OCI-LY1 (cell line): Measurements from ENCODE around the gene SLC29A2.

Experiments used
- H2AFZ ChIP-seq: fragments of 200-600 bp; sonication (generic), shearing (Covaris generic); 2 replicates; pipeline ENCODE4 v1.6.0; 2014; ENCODE audit warnings: antibody characterized with exemption, mild to moderate bottlenecking, low read length
- H3F3A ChIP-seq: fragments of 200-600 bp; sonication (generic), shearing (Covaris generic); 2 replicates; pipeline ENCODE4 v1.6.0; 2014; ENCODE audit warnings: mild to moderate bottlenecking, antibody characterized with exemption, low read length, moderate library complexity; ENCODE audit not compliant: insufficient read depth
- H3K27ac ChIP-seq: fragments of 200-600 bp; sonication (generic); 2 replicates; pipeline ENCODE4 v1.5.1; 2014; ENCODE audit warnings: low read length, mixed run types, mild to moderate bottlenecking, low read depth; ENCODE audit not compliant: poor library complexity, severe bottlenecking
- H3K27me3 ChIP-seq: fragments of 200-600 bp; sonication (generic); 2 replicates; pipeline ENCODE4 v1.6.0; 2014; ENCODE audit warnings: antibody characterized with exemption, mild to moderate bottlenecking, low read length, moderate library complexity; ENCODE audit not compliant: insufficient read depth
- H3K36me3 ChIP-seq: fragments of 200-600 bp; sonication (generic); 2 replicates; pipeline ENCODE4 v1.6.1; 2014; ENCODE audit warnings: mild to moderate bottlenecking, antibody characterized with exemption, low read length, moderate library complexity, mixed read lengths; ENCODE audit not compliant: insufficient read depth
- H3K4me1 ChIP-seq: fragments of 200-600 bp; sonication (generic); 2 replicates; pipeline ENCODE4 v1.5.1; 2014; ENCODE audit warnings: mild to moderate bottlenecking, low read length, moderate library complexity; ENCODE audit not compliant: insufficient read depth, severe bottlenecking
- H3K4me2 ChIP-seq: fragments of 200-600 bp; sonication (generic), shearing (Covaris generic); 2 replicates; pipeline ENCODE4 v1.6.1; 2014; ENCODE audit warnings: low read length
- H3K4me3 ChIP-seq: fragments of 200-600 bp; sonication (generic); 2 replicates; pipeline ENCODE4 v1.5.1; 2014; ENCODE audit warnings: low read length, low read depth, mild to moderate bottlenecking, mixed read lengths; ENCODE audit not compliant: poor library complexity, severe bottlenecking
- H3K79me2 ChIP-seq: fragments of 200-600 bp; shearing (Covaris generic); 2 replicates; pipeline ENCODE4 v1.6.1; 2016; ENCODE audit warnings: mixed run types, low read length, mixed read lengths; ENCODE audit not compliant: insufficient read depth
- H3K9ac ChIP-seq: fragments of 200-600 bp; sonication (generic), shearing (Covaris generic); 2 replicates; pipeline ENCODE4 v1.6.1; 2014; ENCODE audit warnings: mild to moderate bottlenecking, low read length, mixed read lengths
- H3K9me2 ChIP-seq: fragments of 200-600 bp; sonication (generic), shearing (Covaris generic); 2 replicates; pipeline ENCODE4 v1.6.1; 2014; ENCODE audit warnings: low read depth, mild to moderate bottlenecking, low read length, mixed read lengths
- H3K9me3 ChIP-seq: fragments of 200-600 bp; shearing (Covaris generic); 2 replicates; pipeline ENCODE4 v1.6.1; 2014; ENCODE audit warnings: low read length, mixed read lengths
- H4K20me1 ChIP-seq: fragments of 200-600 bp; sonication (generic), shearing (Covaris generic); 2 replicates; pipeline ENCODE4 v1.6.0; 2016; ENCODE audit warnings: mild to moderate bottlenecking, low read length; ENCODE audit not compliant: insufficient read depth
- CTCF ChIP-seq: fragments of 200-600 bp; sonication (generic), shearing (Covaris generic); IDR thresholded peaks from 2 replicates; pipeline ENCODE4 v1.5.1; 2017; ENCODE audit warnings: mild to moderate bottlenecking, antibody characterized with exemption, low read length, moderate library complexity, mixed read lengths
- EZH2 ChIP-seq: fragments of 200-600 bp; sonication (generic), shearing (Covaris generic); IDR thresholded peaks from 2 replicates; pipeline ENCODE4 v1.8.0; 2017; ENCODE audit warnings: borderline replicate concordance, mixed run types, mild to moderate bottlenecking, antibody characterized with exemption, low read length, moderate library complexity, mixed read lengths

SLC29A2 gene

DNA sequence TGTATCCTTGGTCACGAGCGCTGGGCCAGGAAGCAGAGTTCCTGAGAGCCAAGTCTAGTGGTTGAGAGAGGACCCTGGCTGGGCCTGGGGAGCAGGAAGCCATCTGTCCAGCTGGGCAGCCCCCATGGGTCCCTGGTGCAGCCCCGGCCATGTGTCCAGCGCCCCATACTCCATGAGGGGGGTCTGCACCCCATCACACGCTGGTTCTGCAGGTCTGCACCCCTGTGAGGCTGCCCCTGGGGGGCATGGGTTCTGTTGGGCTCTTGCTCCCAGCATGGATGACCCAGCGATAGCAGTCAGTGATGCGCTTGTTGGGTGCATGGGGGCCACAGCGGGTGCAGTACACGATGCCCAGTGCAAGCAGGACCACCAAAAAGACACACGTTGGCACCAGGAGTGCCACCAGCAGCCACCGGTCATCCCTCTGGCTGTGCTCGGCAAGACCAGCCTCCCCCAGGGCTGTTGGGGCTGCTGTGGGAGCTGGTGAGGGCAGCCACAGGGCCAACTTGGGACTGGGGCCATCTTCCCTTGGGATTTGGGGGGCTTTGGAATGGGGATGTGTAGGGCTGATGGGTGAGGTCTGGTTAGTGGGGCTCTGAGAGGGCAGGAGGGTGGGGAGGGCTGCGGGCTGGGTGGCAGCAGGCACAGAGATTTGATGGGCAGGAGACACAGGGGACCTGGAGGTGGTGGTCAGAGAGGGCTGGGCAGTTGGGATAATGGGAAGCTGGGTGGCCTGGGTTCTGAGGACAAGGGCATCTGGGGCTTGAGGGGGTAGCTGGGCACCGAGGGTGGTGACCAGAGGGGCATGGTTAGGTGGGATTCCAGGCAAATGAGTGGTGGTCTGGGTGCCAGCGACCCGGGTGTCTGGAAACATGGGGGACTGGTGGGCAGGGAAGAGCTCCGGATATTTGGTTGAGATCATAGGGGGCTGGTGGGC, 56.7 kb downstream of the SLC29A2 start:
- H3K4me2 ChIP-seq: no peak overlapping the region
- H3K9me2 ChIP-seq: no peaks in the 10 kb centered on the region
- no peak overlapping the region for H3K27ac ChIP-seq
- TF ChIP-seq CTCF (no peak), EZH2 (no peak)
- no peaks in the 10 kb centered on the region for H3K79me2 ChIP-seq
- no peak overlapping the region for H3K9ac ChIP-seq
- no peaks in the 10 kb centered on the region for H3K9me3 ChIP-seq
- H3K4me3 ChIP-seq: no peak overlapping the region
- peaks cover 40% of the 10 kb centered on the region for H3K4me1 ChIP-seq
- no peaks in the 10 kb centered on the region for H3K27me3 ChIP-seq
- H3K36me3 ChIP-seq: no peaks in the 10 kb centered on the region
- H4K20me1 ChIP-seq: no peaks in the 10 kb centered on the region
- no peaks in the 10 kb centered on the region for H3F3A ChIP-seq
- H2AFZ ChIP-seq: no peak overlapping the region

DNA sequence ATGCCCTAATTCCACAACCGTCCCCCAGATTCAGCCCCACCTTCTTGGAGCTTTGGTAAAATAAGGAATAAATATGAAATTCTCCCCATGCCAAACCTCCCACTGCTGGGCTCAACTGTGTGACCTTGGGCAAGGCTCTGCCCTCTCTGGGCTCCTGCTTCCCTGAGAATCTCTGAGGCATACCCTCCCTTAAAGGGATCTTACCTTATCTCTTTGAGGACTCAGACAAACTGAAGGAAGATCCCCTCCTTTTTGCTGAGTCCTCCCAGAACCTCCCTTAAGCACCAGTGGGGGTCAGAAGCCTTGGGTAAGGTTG, 57.4 kb downstream of the SLC29A2 start:
- no peak for TF ChIP-seq EZH2
- TF ChIP-seq CTCF: no peak
- Histone ChIP-seq H3K36me3 (no peaks in the 10 kb centered on the region), H3K27ac (no peak overlapping the region), H2AFZ (no peak overlapping the region), H3F3A (no peaks in the 10 kb centered on the region), H3K27me3 (no peaks in the 10 kb centered on the region), H3K9me2 (no peaks in the 10 kb centered on the region), H3K4me3 (no peak overlapping the region), H3K4me1 (peaks cover 40% of the 10 kb centered on the region), H3K79me2 (no peaks in the 10 kb centered on the region), H3K9ac (no peak overlapping the region), H3K4me2 (no peak overlapping the region), H3K9me3 (no peaks in the 10 kb centered on the region), H4K20me1 (no peaks in the 10 kb centered on the region)

- Histone ChIP-seq H3K9me2 (no peaks in the 10 kb centered on the region), H3K27me3 (no peaks in the 10 kb centered on the region), H3K27ac (no peak overlapping the region), H3F3A (no peaks in the 10 kb centered on the region), H3K4me3 (peak overlapping the region; percentile 52), H3K36me3 (no peaks in the 10 kb centered on the region), H3K79me2 (no peaks in the 10 kb centered on the region), H2AFZ (no peak overlapping the region), H3K4me1 (peaks cover 35% of the 10 kb centered on the region), H4K20me1 (no peaks in the 10 kb centered on the region), H3K9ac (peak overlapping the region; percentile 44; the same call in 1 of the 2 replicates), H3K4me2 (peak overlapping the region; percentile 73), H3K9me3 (no peaks in the 10 kb centered on the region)
- no peak for TF ChIP-seq EZH2
- TF ChIP-seq CTCF: no peak
Measured at GRCh38 chr11:66313321-66314185, 58.0 kb downstream of the SLC29A2 start.
